Duodenal mucosa (tissue), 2 donors: ENCODE measurements around the gene SF3B6.

Experiments used
- H3K27ac ChIP-seq: one replicate; pipeline ENCODE4 v1.7.0; 2013; ENCODE audit warnings: low read depth, low read length
- H3K27me3 ChIP-seq, 2 donors: one replicate each; pipeline ENCODE4 v1.7.0; 2013; ENCODE audit warnings: low read length in 2 of 2, control low read depth in 1 of 2; ENCODE audit not compliant: insufficient read depth in 2 of 2, control insufficient read depth in 1 of 2
- H3K36me3 ChIP-seq, 2 donors: one replicate each; pipeline ENCODE4 v1.7.0; 2013; ENCODE audit warnings: low read length in 2 of 2, control low read depth in 1 of 2; ENCODE audit not compliant: insufficient read depth in 2 of 2, control insufficient read depth in 1 of 2
- H3K4me1 ChIP-seq, 2 donors: one replicate each; pipeline ENCODE4 v1.7.0; 2013; ENCODE audit warnings: low read length in 2 of 2, control low read depth in 1 of 2; ENCODE audit not compliant: insufficient read depth in 2 of 2, control insufficient read depth in 1 of 2
- H3K4me3 ChIP-seq, 2 donors: one replicate each; pipeline ENCODE4 v1.7.0; 2013; ENCODE audit warnings: low read length in 2 of 2, low read depth in 1 of 2
- H3K9ac ChIP-seq, 2 donors: one replicate each; pipeline ENCODE4 v1.7.0; 2013; ENCODE audit warnings: low read length in 2 of 2, low read depth in 1 of 2
- H3K9me3 ChIP-seq, 2 donors: one replicate each; pipeline ENCODE4 v1.7.0; 2013; ENCODE audit warnings: low read length in 2 of 2, control low read depth in 1 of 2; ENCODE audit not compliant: control insufficient read depth in 1 of 2

Gene SF3B6

DNA sequence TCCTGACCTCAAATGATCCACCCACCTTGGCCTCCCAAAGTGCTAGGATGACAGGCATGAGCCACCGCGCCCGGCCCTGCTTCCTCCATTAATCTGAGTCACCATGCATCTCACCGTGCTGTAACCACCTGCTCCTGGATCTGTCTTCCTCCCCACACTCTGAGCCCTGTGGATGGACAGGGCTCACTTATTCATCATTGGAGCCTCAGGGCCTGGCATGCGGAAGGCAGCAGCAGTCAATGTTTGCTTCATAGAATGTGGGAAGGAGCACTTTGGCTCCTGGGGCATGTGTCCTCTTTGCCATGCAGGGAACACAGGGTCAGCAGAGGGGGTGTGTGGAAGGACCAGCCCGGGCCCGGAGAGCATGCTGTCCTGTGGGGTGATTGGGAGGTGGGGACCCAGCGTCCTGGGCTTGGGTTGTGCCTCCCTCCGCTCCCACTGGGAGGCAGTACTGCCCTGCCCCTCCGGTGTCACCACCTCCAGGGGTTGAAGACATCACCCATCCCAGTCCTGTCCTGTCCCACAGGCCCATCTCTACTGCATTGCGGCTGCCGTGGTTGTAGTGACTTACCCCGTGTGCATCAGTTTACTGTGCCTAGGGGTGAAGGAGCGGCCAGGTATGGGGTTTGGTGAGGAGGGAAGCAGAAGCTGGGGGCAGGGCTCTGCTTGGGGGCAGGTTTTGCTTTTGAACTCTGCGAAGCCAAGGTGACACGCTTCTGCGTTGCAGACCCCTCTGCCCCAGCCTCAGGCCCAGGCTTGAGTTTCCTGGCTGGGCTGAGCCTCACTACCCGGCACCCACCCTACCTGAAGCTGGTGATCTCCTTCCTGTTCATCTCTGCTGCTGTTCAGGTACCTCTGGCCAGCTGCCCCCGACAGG, 54.8 kb downstream of the SF3B6 start:
- no peak overlapping the region for H3K9ac ChIP-seq
- no peaks in the 10 kb centered on the region for H3K27me3 ChIP-seq
- no peaks in the 10 kb centered on the region for H3K9me3 ChIP-seq
- peaks cover under 1 to 9% of the 10 kb centered on the region in 2 donors for H3K36me3 ChIP-seq
- no peak overlapping the region for H3K4me3 ChIP-seq
- no peaks in the 10 kb centered on the region for H3K4me1 ChIP-seq
- no peak overlapping the region for H3K27ac ChIP-seq

DNA sequence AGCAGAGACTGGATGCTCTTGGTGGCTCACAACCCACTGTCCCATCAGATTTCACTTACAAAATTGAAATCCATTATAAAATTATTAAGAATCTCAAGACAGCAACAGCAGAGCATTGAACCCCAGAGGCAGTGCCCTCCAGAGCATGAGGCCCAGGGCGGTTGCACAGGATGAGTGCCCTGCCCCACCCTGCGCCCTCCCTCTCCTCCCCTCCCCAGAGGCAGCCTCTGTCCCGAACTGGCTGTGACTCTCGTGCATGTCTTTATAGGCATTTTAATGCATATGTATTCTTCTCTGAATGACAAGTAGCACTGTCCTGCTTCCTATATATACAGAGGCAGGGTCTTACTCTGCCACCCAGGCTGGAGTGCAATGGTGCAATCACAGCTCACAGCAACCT, 55.9 kb downstream of the SF3B6 start:
- Histone ChIP-seq H3K9ac (no peak overlapping the region), H3K27me3 (no peaks in the 10 kb centered on the region), H3K27ac (no peak overlapping the region), H3K9me3 (no peaks in the 10 kb centered on the region), H3K36me3 (peaks cover 0 to 9% of the 10 kb centered on the region in 2 donors), H3K4me1 (no peaks in the 10 kb centered on the region), H3K4me3 (no peak overlapping the region)

DNA sequence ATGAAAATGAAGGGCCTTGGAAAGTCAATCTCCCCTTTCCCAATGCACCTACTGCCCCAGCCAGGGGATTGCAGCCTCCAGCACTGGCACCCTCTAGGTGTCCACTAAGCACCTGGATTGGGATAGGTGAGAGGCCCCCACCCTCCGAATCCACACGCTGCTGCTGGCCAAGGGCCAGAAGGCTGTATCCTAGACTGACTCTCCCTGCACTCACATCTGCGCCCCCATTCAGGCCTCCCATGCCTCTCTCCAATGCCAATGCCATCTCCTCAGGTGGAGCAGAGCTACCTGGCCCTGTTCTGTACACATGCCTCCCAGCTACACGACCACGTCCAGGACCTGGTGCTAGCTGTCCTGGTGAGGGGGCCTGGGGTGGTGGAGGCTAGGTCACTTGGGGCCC, 56.4 kb downstream of the SF3B6 start:
- H3K4me1 ChIP-seq = no peaks in the 10 kb centered on the region
- peaks cover 0 to 9% of the 10 kb centered on the region in 2 donors for H3K36me3 ChIP-seq
- no peaks in the 10 kb centered on the region for H3K27me3 ChIP-seq
- H3K9ac ChIP-seq = no peak overlapping the region
- H3K4me3 ChIP-seq = no peak overlapping the region
- H3K27ac ChIP-seq = no peak overlapping the region
- H3K9me3 ChIP-seq = no peaks in the 10 kb centered on the region

DNA sequence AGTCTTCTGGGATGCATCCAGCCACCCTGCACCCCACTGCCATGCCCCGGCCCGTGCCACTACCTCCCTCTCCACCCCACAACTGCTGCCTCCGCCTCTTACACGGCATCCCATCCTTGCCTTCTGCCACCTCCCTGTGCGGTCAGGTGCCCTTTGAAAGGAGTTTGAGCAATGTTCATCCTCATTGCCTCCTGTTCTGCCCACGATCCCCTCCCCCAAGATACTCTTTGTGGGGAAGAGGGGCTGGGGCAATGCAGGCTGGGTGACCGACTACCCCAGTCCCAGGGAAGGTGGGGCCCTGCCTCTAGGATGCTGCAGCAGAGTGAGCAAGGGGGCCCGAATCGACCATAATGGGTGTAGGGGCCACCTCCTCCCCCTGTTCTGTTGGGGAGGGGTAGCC, 57.9 kb downstream of the SF3B6 start:
- Histone ChIP-seq H3K4me3 (no peak overlapping the region), H3K36me3 (peaks cover 0 to 5% of the 10 kb centered on the region in 2 donors), H3K27ac (no peak overlapping the region), H3K4me1 (no peaks in the 10 kb centered on the region), H3K9ac (no peak overlapping the region), H3K9me3 (no peaks in the 10 kb centered on the region), H3K27me3 (no peaks in the 10 kb centered on the region)

DNA sequence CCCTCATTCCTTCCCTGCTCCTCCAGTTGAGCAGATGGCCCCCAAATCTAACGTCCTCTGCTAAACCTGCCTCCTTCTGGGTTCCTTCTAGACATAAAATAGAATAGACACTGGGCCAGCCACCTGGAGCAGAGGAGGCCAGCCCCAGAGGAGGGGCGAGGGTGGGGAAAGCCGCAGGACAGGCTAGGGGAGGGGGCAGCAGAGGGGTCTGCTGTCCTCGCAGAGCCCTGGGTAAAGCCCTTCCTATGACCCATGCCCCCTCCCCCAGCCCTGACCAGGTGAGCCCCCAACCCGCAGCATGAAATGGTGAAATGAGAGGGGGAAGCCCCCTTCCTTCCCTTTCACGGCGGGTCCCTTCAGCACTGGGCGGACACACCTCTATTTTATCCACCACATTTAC, 58.4 kb downstream of the SF3B6 start:
- H3K27me3 ChIP-seq = no peaks in the 10 kb centered on the region
- no peak overlapping the region for H3K9ac ChIP-seq
- no peak overlapping the region for H3K27ac ChIP-seq
- no peaks in the 10 kb centered on the region for H3K4me1 ChIP-seq
- no peaks in the 10 kb centered on the region for H3K9me3 ChIP-seq
- H3K36me3 ChIP-seq = peaks cover 0 to under 1% of the 10 kb centered on the region in 2 donors
- H3K4me3 ChIP-seq = no peak overlapping the region
